HG03060 (cell line): ENCODE measurements around the gene HSPB2.
A peak's percentile ranks its signal among the peaks of the same experiment; 100 is the strongest.

Source experiments
- ATAC-seq: cut with Tn5 transposase; IDR thresholded peaks from one replicate; pipeline ENCODE4 v1.9.1; 2021; ENCODE audit warnings: low read depth, moderate number of reproducible peaks; ENCODE audit not compliant: unreplicated experiment

The HSPB2 gene

GRCh38 chr11:111936040-111936540 lies 23.6 kb downstream of the HSPB2 start:
- ATAC-seq = no peak

GRCh38 chr11:111937461-111937769 lies 24.9 kb downstream of the HSPB2 start:
- ATAC-seq = no peak

- no peak for ATAC-seq
Measured at GRCh38 chr11:111937844-111938243, 25.3 kb downstream of the HSPB2 start.

GRCh38 chr11:111938687-111939160 lies 26.2 kb downstream of the HSPB2 start:
- peak; percentile 93 for ATAC-seq

- no peak for ATAC-seq
Measured at GRCh38 chr11:111939836-111940604, 27.5 kb downstream of the HSPB2 start.

- no peak for ATAC-seq
Measured at GRCh38 chr11:111941963-111942362, 29.4 kb downstream of the HSPB2 start.

- ATAC-seq = no peak
Measured at GRCh38 chr11:111942829-111943228, 30.3 kb downstream of the HSPB2 start.

- ATAC-seq = no peak
Measured at GRCh38 chr11:111944139-111944538, 31.6 kb downstream of the HSPB2 start.

GRCh38 chr11:111944651-111945051 lies 32.1 kb downstream of the HSPB2 start:
- no peak for ATAC-seq

- ATAC-seq = no peak
Measured at GRCh38 chr11:111945198-111945597, 32.7 kb downstream of the HSPB2 start.

GRCh38 chr11:111946499-111946898 lies 34.0 kb downstream of the HSPB2 start:
- ATAC-seq = no peak

- no peak for ATAC-seq
Measured at GRCh38 chr11:111947143-111947542, 34.6 kb downstream of the HSPB2 start.

- ATAC-seq = no peak
Measured at GRCh38 chr11:111949519-111950426, 37.2 kb downstream of the HSPB2 start.

- no peak for ATAC-seq
Measured at GRCh38 chr11:111951565-111951964, 39.0 kb downstream of the HSPB2 start.

- ATAC-seq = no peak
Measured at GRCh38 chr11:111954154-111954553, 41.6 kb downstream of the HSPB2 start.

- ATAC-seq = no peak
Measured at GRCh38 chr11:111957663-111958444, 45.3 kb downstream of the HSPB2 start.

- no peak for ATAC-seq
Measured at GRCh38 chr11:111960916-111961315, 48.4 kb downstream of the HSPB2 start.

- no peak for ATAC-seq
Measured at GRCh38 chr11:111961389-111962300, 49.1 kb downstream of the HSPB2 start.
